NT2/D1 (cell line): Measurements from ENCODE around the gene SERTAD3.

Experiments used
- SUZ12 ChIP-seq: IDR thresholded peaks from 2 replicates; pipeline ENCODE4 v1.6.1; 2011; ENCODE audit not compliant: insufficient read length, insufficient read depth; ENCODE audit errors: extremely low read depth
- ZNF274 ChIP-seq: IDR thresholded peaks from 2 replicates; pipeline ENCODE4 v1.6.1; 2011; ENCODE audit warnings: mild to moderate bottlenecking, low read depth, low read length

DNA sequence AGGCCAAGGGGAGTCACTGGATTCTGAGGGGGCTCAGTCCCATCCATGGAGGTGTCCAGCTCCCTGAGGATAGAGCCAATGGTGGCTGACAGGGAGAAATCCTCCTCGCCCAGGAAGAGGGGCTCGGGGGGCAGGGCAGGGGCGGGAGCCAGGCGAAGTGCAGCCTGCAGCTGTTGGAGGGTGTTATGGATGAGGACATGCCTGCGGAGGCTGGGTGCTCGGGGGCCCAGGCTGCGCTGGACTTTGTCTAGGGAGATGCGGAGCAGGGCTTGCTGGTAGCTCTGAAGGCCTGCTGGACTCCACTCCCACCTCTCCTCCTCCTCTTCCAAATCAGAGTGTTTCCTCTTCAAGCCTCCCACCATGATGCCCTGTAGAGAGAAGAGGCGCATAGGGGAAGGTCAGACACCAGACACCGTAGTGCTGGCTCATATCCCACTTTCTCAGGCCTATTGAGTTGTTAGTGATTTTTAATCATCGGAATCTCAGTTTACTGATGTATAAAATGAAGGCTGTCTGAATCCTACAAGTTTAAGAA is 2.3 kb downstream of the SERTAD3 start:
- TF ChIP-seq SUZ12 = no peak
- no peak for TF ChIP-seq ZNF274
